DND-41 (cell line): Measurements from ENCODE around the gene CLCN6.

Experiments used
- ATAC-seq: fragments of 200-7000 bp; cut with Tn5 transposase; 3 replicates; pipeline ENCODE4 v1.9.1; 2021; ENCODE audit warnings: low read depth; ENCODE audit not compliant: insufficient read depth
- DNase-seq: peaks from one replicate; pipeline ENCODE4 v3.0.0-alpha.2; 2020
- H2AFZ ChIP-seq: 2 replicates; pipeline ENCODE4 v1.6.0; 2012; ENCODE audit warnings: low read depth, low read length
- H3K27ac ChIP-seq: 2 replicates; pipeline ENCODE4 v1.5.1; 2012; ENCODE audit warnings: low read length, inconsistent platforms
- H3K27me3 ChIP-seq: fragments of 200-600 bp; sonication (generic); 2 replicates; pipeline ENCODE4 v1.6.0; 2012; ENCODE audit warnings: low read length, mild to moderate bottlenecking, inconsistent platforms; ENCODE audit not compliant: insufficient read depth, poor library complexity
- H3K36me3 ChIP-seq: 2 replicates; pipeline ENCODE4 v1.5.1; 2012; ENCODE audit warnings: low read length, inconsistent platforms; ENCODE audit not compliant: insufficient read depth
- H3K4me1 ChIP-seq: 2 replicates; pipeline ENCODE4 v1.5.1; 2012; ENCODE audit warnings: mild to moderate bottlenecking, low read length; ENCODE audit not compliant: insufficient read depth
- H3K4me2 ChIP-seq: 2 replicates; pipeline ENCODE4 v1.6.0; 2012; ENCODE audit warnings: mild to moderate bottlenecking, moderate library complexity, low read length, inconsistent platforms; ENCODE audit not compliant: insufficient read depth
- H3K4me3 ChIP-seq, 2 experiments: fragments of 200-600 bp in 1 of 2; shearing (Covaris generic) in 1 of 2; 2 replicates each; pipeline ENCODE4 v1.5.1; 2012 to 2016; ENCODE audit warnings: inconsistent platforms in 2 of 2, low read length in 2 of 2, mild to moderate bottlenecking in 2 of 2, low read depth in 1 of 2, moderate library complexity in 1 of 2
- H3K79me2 ChIP-seq: 2 replicates; pipeline ENCODE4 v1.6.0; 2012; ENCODE audit warnings: low read length, inconsistent platforms; ENCODE audit not compliant: insufficient read depth
- H3K9ac ChIP-seq: 2 replicates; pipeline ENCODE4 v1.6.0; 2012; ENCODE audit warnings: low read depth, mild to moderate bottlenecking, inconsistent platforms, low read length, moderate library complexity
- H3K9me3 ChIP-seq: 2 replicates; pipeline ENCODE4 v1.5.1; 2012; ENCODE audit warnings: low read length, moderate library complexity, mild to moderate bottlenecking, inconsistent platforms; ENCODE audit not compliant: insufficient read depth, severe bottlenecking
- H4K20me1 ChIP-seq: 2 replicates; pipeline ENCODE4 v1.6.0; 2012; ENCODE audit warnings: low read length; ENCODE audit not compliant: insufficient read depth
- EZH2 ChIP-seq: IDR thresholded peaks from 3 replicates; pipeline ENCODE4 v1.6.1; 2012; ENCODE audit warnings: borderline replicate concordance, low read depth, mild to moderate bottlenecking, moderate library complexity, low read length, inconsistent platforms; ENCODE audit not compliant: severe bottlenecking
- TF ChIP-seq, protein P1 (sequence below): IDR thresholded peaks from 2 replicates; pipeline ENCODE4 v1.5.1; 2012; ENCODE audit warnings: borderline replicate concordance, low read length, moderate library complexity, mild to moderate bottlenecking; ENCODE audit not compliant: poor library complexity, severe bottlenecking; ENCODE audit errors: extremely low read depth

The CLCN6 gene

GRCh38 chr1:11880181-11880575, 74.2 kb downstream of the CLCN6 start:
- no peak for DNase-seq
- no peak for TF ChIP-seq EZH2
- TF ChIP-seq, protein P1, sequence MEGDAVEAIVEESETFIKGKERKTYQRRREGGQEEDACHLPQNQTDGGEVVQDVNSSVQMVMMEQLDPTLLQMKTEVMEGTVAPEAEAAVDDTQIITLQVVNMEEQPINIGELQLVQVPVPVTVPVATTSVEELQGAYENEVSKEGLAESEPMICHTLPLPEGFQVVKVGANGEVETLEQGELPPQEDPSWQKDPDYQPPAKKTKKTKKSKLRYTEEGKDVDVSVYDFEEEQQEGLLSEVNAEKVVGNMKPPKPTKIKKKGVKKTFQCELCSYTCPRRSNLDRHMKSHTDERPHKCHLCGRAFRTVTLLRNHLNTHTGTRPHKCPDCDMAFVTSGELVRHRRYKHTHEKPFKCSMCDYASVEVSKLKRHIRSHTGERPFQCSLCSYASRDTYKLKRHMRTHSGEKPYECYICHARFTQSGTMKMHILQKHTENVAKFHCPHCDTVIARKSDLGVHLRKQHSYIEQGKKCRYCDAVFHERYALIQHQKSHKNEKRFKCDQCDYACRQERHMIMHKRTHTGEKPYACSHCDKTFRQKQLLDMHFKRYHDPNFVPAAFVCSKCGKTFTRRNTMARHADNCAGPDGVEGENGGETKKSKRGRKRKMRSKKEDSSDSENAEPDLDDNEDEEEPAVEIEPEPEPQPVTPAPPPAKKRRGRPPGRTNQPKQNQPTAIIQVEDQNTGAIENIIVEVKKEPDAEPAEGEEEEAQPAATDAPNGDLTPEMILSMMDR: no peak

DNA sequence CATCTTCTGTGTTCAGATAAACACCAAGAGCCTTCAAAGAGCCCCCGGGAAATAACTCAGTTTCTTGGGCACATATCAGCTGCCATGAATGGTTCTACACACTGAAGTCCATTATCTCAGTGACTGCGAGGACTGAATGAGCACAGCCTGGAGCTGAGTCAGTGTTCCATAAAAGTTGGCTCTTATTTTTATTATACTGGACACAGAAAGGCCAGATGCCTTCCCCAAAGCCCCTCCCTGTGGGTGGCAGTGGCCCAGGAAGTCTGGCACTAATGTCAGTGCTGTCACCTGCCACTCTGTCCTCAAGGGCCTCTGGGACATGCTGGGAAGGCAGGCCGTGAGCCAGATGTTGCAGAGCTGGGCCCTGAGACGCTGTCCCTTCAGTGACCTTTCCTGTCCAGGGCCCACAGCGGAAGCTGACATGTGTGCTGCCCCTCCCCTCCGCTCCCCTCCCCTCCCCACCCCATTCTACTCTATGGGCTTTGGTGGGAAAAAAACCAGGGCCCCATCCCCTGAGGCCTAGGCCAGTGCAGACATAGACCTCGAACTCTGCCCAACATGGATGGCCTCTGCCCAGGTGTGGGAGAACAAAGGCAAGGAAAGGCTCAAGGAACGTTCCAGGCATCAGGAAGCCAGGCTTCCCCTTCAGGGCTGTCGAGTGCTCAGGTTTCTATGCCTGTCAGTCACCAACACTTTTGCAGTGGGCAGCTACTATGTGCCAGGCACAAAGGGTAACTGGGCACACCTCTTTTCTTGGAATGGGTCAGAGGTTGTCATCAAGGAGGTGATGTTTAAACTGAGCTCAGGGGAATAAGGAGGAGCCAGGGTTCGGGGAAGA, 75.1 kb downstream of the CLCN6 start:
- H3K9me3 ChIP-seq: no peaks in the 10 kb centered on the region
- peaks cover 14% of the 10 kb centered on the region; the same call in 1 of the 2 replicates for H4K20me1 ChIP-seq
- no peaks in the 10 kb centered on the region for H3K4me1 ChIP-seq
- TF ChIP-seq, protein P1: no peak
- TF ChIP-seq EZH2: no peak
- no peak for DNase-seq
- no peak for ATAC-seq
- H3K9ac ChIP-seq: no peak overlapping the region
- no peak overlapping the region for H3K27ac ChIP-seq
- no peak overlapping the region for H3K4me3 ChIP-seq
- H2AFZ ChIP-seq: no peak overlapping the region
- H3K36me3 ChIP-seq: no peaks in the 10 kb centered on the region
- peaks cover 6% of the 10 kb centered on the region for H3K27me3 ChIP-seq
- no peak overlapping the region for H3K4me2 ChIP-seq
- no peaks in the 10 kb centered on the region for H3K79me2 ChIP-seq

More at GRCh38 chr1:11880181-11880575, 74.2 kb downstream of the CLCN6 start:
- Histone ChIP-seq H3K79me2 (no peaks in the 10 kb centered on the region), H3K4me1 (no peaks in the 10 kb centered on the region), H3K27me3 (peaks cover 6% of the 10 kb centered on the region), H3K4me3 (no peak overlapping the region), H3K4me2 (no peak overlapping the region), H3K9me3 (no peaks in the 10 kb centered on the region), H3K27ac (no peak overlapping the region), H2AFZ (no peak overlapping the region), H4K20me1 (peaks cover 14% of the 10 kb centered on the region; the same call in 1 of the 2 replicates), H3K9ac (no peak overlapping the region), H3K36me3 (no peaks in the 10 kb centered on the region)
- ATAC-seq: no peak

GRCh38 chr1:11881749-11882441, 75.9 kb downstream of the CLCN6 start:
- DNase-seq (no peak), ATAC-seq (no peak)
- Histone ChIP-seq H4K20me1 (peaks cover 14% of the 10 kb centered on the region; the same call in 1 of the 2 replicates), H3K27ac (no peak overlapping the region), H3K9ac (no peak overlapping the region), H3K36me3 (no peaks in the 10 kb centered on the region), H3K4me2 (no peak overlapping the region), H3K4me1 (no peaks in the 10 kb centered on the region), H3K79me2 (no peaks in the 10 kb centered on the region), H2AFZ (no peak overlapping the region), H3K27me3 (peaks cover 2% of the 10 kb centered on the region), H3K9me3 (no peaks in the 10 kb centered on the region), H3K4me3 (no peak overlapping the region)
- TF ChIP-seq EZH2: no peak
- TF ChIP-seq, protein P1: no peak
